HG02610 (cell line): ENCODE results near the gene SLC39A9.

Source experiments
- ATAC-seq: cut with Tn5 transposase; IDR thresholded peaks from one replicate; pipeline ENCODE4 v1.9.1; 2021; ENCODE audit warnings: mild to moderate bottlenecking, moderate library complexity; ENCODE audit not compliant: unreplicated experiment

Gene SLC39A9

DNA sequence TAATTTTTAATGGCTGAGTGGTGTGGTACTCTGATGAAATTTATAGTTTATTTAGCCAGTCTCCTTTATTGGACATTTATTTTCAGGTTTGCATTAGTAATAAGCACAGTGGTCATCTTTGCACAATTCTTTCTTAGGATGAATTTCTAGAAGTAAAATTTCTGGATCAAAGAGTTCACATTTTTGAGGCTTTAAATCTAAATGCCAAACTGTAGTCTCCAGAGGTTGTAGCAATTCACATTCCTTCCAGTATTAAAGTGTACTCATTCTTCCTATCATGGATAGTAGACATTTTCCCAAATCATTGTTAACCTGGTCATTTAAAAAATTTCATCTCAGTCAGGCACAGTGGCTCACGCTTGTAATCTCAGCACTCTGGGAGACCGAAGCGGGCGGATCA is 24.8 kb downstream of the SLC39A9 start:
- ATAC-seq, result no peak

- no peak for ATAC-seq
Observed at GRCh38 chr14:69424149-69424923, 25.8 kb downstream of the SLC39A9 start.

GRCh38 chr14:69427596-69427995 is 29.1 kb downstream of the SLC39A9 start:
- ATAC-seq, result no peak

DNA sequence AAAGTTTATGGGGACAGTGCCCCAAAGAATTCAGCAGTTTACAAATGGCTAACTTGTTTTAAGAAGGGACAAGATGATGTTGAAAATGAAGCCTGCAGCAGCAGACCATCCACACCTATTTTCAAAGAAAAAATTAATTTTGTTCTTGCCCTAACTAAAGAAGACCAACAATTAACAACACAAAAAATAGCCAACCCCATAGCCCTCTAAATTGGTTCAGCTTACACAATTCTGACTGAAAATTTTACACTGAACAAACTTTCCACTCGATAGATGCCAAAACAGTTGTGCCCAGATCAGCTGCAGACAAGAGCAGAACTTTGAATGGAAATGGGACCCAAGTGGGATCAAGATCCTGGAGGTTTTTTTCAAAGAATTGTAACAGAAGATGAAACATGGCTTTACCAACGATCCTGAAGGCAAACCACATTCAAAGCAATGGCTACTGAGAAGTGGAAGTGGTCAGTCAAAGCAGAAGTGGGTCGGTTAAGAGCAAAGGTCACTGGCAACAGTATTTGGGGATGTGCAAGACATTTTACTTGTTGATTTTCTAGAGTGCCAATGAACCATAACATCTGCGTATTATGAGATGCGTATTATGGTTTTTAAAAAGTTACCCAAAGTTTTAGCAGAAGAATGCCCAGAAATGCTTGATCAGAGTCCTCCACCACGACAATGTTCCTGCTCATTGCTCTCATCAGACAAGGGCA is 30.0 kb downstream of the SLC39A9 start:
- ATAC-seq, result peak; percentile 50

GRCh38 chr14:69429643-69430042 is 31.2 kb downstream of the SLC39A9 start:
- ATAC-seq, result no peak

DNA sequence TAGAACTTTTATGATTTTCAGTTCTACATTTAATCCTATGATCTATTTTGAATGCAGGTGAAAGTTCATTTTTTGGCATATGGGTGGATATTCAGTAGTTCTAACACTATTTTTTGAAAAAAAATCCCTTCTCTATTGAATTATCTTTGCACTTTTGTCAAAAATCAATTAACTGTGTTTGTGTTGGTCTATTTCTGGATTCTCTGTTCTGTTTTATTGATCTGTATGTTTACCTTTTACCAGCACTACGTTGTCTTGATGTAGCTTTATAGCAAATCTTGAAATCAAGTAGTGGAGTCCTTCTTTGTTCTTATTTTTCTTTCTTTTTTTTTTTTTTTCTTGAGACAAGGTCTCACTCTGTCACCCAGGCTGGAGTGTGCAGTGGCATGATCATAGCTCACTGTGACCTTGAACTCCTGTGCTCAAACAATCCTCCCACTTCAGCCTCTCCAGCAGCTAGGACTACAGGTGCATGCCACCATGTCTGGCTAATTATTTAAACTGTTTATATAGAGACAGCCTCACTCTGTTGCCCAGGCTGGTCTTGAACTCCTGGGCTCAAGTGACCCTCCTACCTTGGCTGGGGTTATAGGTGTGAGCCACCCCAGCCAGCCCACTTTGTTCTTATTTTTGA is 31.9 kb downstream of the SLC39A9 start:
- no peak for ATAC-seq

GRCh38 chr14:69432364-69432763 is 33.9 kb downstream of the SLC39A9 start:
- ATAC-seq, result no peak

DNA sequence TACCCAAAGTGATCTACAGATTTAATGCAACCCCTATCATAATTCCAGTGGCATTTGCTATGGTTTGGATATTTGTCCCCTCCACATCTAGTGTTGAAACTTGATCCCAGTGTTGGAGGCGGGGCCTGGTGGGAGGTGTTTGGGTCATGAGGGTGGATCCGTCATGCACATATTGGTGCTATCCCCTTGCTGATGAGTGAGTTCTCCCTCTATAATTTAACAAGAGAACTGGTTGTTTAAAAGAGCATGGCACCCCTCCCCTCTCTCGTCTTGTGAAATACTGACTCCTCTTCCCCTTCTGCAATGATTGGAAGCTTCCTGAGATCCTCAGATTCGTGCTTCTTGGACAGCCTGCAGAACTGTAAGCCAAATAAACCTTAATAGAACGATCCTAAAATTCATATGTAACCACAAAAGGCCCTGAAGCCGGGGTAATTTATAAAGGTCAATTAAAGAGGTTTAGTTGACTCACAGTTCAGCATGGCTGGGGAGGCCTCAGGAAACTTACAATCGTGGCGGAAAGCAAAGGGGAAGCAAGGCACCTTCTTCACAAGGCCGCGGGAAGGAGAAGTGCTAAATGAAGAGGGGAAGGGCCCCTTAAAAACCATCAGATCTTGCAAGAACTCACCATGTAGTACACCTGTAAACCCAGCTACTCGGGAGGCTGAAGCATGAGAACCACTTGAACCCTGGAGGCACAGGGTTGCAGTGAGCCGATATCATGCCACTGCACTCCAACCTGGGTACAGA is 41.2 kb downstream of the SLC39A9 start:
- no peak for ATAC-seq

DNA sequence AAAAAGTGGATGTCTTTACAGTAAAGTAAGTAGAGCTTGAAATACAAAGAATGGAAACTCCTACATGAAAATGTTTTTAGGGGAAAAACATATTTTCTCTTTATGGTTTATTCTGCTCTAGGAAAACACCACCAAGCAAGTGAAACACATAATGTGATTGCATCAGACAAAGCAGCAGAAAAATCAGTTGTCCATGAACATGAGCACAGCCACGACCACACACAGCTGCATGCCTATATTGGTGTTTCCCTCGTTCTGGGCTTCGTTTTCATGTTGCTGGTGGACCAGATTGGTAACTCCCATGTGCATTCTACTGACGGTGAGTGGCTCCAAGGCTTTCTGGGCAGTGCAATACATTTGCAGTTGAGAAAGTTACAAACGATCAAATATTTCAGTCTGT is 43.5 kb downstream of the SLC39A9 start:
- peak; percentile 91 for ATAC-seq

DNA sequence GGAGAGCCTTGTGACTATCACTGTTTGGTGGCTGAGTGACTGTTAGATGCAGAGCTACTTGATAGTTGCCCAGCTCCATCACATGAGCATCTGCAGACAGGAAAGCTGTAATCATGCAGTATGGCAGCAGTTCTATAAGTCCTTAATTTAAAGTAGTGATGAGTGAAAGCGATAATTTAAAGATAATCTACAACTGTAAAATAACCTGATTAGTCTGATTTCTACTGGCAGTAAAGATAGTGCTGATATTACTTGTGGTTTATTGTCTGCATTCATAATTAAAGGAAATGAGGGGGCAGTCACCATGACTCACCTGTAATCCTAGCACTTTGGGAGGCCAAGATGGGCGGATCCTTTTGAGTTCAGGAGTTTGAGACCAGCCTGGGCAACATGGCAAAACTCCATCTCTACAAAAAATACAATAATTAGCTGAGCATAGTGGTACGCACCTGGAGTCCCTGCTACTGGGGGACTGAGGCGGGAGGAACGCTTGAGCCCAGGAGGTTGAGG is 44.9 kb downstream of the SLC39A9 start:
- no peak for ATAC-seq

DNA sequence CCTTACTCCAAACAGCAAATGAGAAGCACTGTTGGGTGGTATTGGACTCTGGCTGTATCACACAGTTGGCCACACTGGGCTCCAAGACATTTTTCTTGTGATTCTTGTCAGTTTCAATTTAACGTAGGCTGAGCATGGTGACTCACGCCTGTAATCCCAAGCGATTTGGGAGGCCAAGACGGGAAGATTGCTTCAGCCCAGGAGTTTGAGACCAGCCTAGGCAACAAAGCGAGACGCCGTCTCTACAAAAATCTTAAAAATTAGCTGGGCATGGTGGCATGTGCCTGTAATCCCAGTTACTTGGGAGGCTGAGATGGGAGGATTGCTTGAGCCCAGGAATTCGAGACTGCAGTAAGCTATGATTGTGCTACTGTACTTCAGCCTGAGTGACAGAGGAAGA is 50.7 kb downstream of the SLC39A9 start:
- ATAC-seq, result no peak

GRCh38 chr14:69451941-69452340 is 53.4 kb downstream of the SLC39A9 start:
- no peak for ATAC-seq

- ATAC-seq, result no peak
Observed at GRCh38 chr14:69458350-69458749, 59.9 kb downstream of the SLC39A9 start.

DNA sequence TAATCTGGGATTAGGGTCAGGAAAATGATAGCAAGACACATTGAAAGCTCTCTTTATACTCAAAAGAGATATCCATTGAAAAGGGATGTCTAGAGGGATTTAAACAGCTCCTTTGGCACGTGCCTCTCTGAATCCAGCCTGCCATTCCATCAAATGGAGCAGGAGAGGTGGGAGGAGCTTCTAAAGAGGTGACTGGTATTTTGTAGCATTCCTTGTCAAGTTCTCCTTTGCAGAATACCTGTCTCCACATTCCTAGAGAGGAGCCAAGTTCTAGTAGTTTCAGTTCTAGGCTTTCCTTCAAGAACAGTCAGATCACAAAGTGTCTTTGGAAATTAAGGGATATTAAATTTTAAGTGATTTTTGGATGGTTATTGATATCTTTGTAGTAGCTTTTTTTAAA is 60.6 kb downstream of the SLC39A9 start:
- ATAC-seq, result no peak

DNA sequence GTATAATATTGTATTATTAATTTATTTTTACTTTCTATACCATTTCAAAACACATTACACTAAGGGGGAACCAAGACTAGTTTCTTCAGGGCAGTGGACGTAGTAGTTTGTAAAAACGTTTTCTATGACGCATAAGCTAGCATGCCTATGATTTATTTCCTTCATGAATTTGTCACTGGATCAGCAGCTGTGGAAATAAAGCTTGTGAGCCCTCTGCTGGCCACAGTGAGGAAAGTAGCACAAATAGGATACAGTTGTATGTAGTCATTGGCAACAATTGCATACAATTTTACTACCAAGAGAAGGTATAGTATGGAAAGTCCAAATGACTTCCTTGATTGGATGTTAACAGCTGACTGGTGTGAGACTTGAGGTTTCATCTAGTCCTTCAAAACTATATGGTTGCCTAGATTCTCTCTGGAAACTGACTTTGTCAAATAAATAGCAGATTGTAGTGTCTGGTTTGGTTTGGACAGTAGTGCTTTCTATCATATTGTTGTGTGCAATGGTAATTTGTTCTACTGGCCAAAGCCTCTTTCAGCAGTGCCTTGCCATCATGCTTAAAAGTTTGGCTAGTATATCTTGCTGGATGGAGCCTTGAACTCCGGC is 61.7 kb downstream of the SLC39A9 start:
- ATAC-seq, result no peak

DNA sequence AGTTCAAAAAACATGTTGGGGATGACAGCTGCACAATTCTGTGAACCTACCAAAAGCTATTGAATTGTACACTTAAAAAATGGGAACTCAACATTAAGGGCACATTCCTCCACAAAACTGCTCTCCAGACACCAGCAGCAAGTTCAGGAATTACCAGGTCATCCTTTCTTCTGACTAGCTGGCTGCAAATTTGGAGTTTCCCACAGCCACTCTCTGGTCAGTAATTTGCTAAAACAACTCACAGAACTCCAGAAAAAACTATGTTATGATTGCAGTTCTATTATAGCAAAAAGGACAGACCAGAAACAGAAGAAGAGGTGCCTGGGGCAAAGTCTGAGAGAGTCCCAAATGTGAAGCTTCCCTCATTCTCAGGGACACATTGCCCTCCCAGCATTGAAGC is 65.9 kb downstream of the SLC39A9 start:
- ATAC-seq, result no peak

DNA sequence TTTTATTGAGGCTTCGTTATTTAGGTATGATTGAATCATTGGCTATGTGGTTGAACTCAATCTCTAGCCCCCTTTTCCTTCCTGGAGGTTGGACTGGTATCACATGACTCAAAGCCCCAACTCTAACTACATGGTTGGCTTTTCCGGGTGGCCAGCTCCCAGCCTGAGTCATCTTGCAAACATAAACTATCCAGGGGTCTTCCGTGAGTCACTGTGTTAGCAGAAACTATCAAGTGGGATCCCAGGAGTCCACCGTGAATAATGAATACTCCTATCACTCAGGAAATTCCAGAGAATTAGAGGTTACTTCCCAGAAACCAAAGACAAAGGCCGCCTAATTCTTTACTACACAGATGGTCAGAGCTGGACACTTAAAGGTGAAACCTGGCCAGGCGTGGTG is 66.3 kb downstream of the SLC39A9 start:
- ATAC-seq, result no peak

GRCh38 chr14:69468949-69469348 is 70.5 kb downstream of the SLC39A9 start:
- no peak for ATAC-seq

- ATAC-seq, result no peak
Observed at GRCh38 chr14:69471436-69471835, 72.9 kb downstream of the SLC39A9 start.

DNA sequence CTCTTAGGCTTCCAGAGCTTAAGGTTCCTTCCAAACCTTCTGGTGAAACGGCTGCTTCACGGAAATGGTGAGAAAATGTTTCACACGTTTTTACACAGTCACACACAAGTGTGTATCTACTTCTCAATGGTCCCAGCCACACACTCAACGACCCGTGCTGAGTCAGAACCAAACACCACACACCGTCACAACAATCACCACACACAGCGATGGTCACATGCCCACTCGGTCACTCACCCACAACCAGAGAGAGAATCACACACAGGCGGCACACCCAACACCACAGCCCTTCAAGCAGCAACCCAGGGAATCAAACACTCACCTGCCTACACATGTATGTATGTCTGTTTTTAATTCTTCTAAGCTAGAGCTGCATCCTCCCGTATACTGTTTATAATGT is 73.4 kb downstream of the SLC39A9 start:
- ATAC-seq, result no peak

DNA sequence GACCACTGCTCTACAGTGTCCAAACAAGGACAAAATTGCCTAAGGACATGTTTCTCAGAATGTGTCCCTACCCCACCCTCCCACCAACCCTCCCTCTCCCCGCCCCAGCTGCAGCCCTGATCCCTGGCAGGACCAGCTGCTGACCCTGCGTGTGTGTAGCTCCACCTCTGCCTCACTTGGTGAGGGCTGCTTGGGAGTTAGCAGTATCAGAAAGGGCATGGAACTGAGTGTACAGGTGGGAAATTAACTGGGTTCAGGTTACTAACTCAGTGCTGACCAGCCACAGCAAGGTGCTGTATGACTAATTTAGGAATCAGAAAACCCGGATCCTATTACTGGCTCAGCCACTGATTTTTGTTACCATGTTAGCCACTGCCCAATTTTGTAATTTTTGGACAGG is 74.8 kb downstream of the SLC39A9 start:
- no peak for ATAC-seq
